Coronary artery (tissue), 2 donors: ENCODE data around the gene FBLN5.
A peak's percentile ranks its signal among the peaks of the same experiment; 100 is the strongest.

ENCODE experiments used
- DNase-seq: peaks from one replicate; pipeline ENCODE4 v3.0.0-alpha.2; 2017; ENCODE audit warnings: low spot score
- H3K27ac ChIP-seq, 2 donors: fragments of 200-600 bp; sonication (generic); one replicate each; pipeline ENCODE4 v1.5.1; 2016 to 2019
- H3K4me3 ChIP-seq: fragments of 200-600 bp; sonication (generic); 2 replicates; pipeline ENCODE4 v1.5.1; 2016; ENCODE audit warnings: mild to moderate bottlenecking, moderate library complexity
- CTCF ChIP-seq: fragments of 200-600 bp; sonication (generic); IDR thresholded peaks from one replicate; pipeline ENCODE4 v1.5.1; 2019; ENCODE audit warnings: antibody characterized with exemption

Gene FBLN5

GRCh38 chr14:91980157-91980556 is 32.7 kb upstream of the FBLN5 start:
- no peak overlapping the region for H3K4me3 ChIP-seq
- no peak for TF ChIP-seq CTCF
- no peak for DNase-seq
- H3K27ac ChIP-seq, result peak overlapping the region in 1 of 2 donors; percentile 55

GRCh38 chr14:91977884-91978283 is 30.4 kb upstream of the FBLN5 start:
- peak overlapping the region in 1 of 2 donors; percentile 13 for H3K27ac ChIP-seq
- no peak overlapping the region for H3K4me3 ChIP-seq
- TF ChIP-seq CTCF, result no peak
- no peak for DNase-seq

GRCh38 chr14:91975763-91976162 is 28.3 kb upstream of the FBLN5 start:
- Histone ChIP-seq H3K27ac (no peak overlapping the region), H3K4me3 (no peak overlapping the region)
- DNase-seq, result no peak
- no peak for TF ChIP-seq CTCF

GRCh38 chr14:91971188-91971778 is 23.8 kb upstream of the FBLN5 start:
- H3K4me3 ChIP-seq, result no peak overlapping the region
- no peak for TF ChIP-seq CTCF
- H3K27ac ChIP-seq, result no peak overlapping the region
- DNase-seq, result no peak

GRCh38 chr14:91968280-91968679 is 20.8 kb upstream of the FBLN5 start:
- no peak for TF ChIP-seq CTCF
- no peak for DNase-seq
- Histone ChIP-seq H3K4me3 (no peak overlapping the region), H3K27ac (no peak overlapping the region)

GRCh38 chr14:91964724-91965123 is 17.2 kb upstream of the FBLN5 start:
- Histone ChIP-seq H3K27ac (no peak overlapping the region), H3K4me3 (no peak overlapping the region)
- TF ChIP-seq CTCF, result no peak
- no peak for DNase-seq

GRCh38 chr14:91964011-91964410 is 16.5 kb upstream of the FBLN5 start:
- no peak for TF ChIP-seq CTCF
- Histone ChIP-seq H3K4me3 (no peak overlapping the region), H3K27ac (no peak overlapping the region)
- no peak for DNase-seq
